Neural crest cell (in vitro differentiated cells): ENCODE data around the gene TF. TPM values are rescaled to one million over a fixed set of nuclear protein-coding genes. Genes with fewer than 3 reads are reported as not detected.

ENCODE experiments used
- DNase-seq: peaks from one replicate; pipeline ENCODE4 v3.0.0; 2021; ENCODE audit warnings: low read depth, mixed read lengths, low spot score
- H3K27ac Mint-ChIP-seq: one replicate; pipeline ENCODE4 v1.8.0; 2021; ENCODE audit warnings: mild to moderate bottlenecking, mixed read lengths; ENCODE audit not compliant: unreplicated experiment
- H3K27me3 Mint-ChIP-seq: 2 replicates; pipeline ENCODE4 v1.8.0; 2021; ENCODE audit warnings: low read depth, mild to moderate bottlenecking, mixed read lengths
- H3K36me3 Mint-ChIP-seq: 2 replicates; pipeline ENCODE4 v1.8.0; 2021; ENCODE audit warnings: low read depth, mild to moderate bottlenecking, mixed read lengths
- H3K4me1 Mint-ChIP-seq: 2 replicates; pipeline ENCODE4 v1.8.0; 2021; ENCODE audit warnings: mixed read lengths
- H3K4me3 Mint-ChIP-seq: one replicate; pipeline ENCODE4 v1.8.0; 2021; ENCODE audit warnings: mild to moderate bottlenecking, mixed read lengths
- H3K9me3 Mint-ChIP-seq: 2 replicates; pipeline ENCODE4 v1.8.0; 2021; ENCODE audit warnings: mixed read lengths
- total RNA-seq: library from RNA; stranded (reverse); gene quantifications from 2 replicates; pipeline ENCODE4 v1.2.1, GENCODE V29; 2021
- TF ChIP-seq, protein P1 (sequence below): fragments of 200-600 bp; sonication (generic); conservative IDR thresholded peaks from 2 replicates; pipeline ENCODE4 v1.5.0; 2021; ENCODE audit warnings: antibody characterized with exemption, mild to moderate bottlenecking

TF gene
- total RNA-seq, 1 donor from 2014 or later, result 1.6 TPM

DNA sequence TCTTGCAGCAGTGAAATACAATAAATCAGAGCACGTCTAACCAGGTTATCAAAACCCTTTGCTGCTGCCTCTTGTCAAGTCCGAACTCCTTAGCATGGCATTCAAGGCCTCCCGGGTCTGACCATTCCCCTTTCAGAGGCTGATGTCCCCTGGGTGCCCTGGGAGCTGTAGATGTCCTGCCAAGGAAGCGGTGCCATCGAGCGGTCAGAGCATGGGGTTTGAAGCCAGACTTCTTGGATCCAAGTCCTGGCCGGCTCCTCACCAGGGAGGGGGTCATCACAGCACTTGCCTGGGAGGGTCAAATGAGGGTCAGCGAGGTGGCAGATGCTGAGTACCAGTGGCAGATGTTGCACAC is 496 bp downstream of the TF start:
- DNase-seq, result no peak
- H3K27ac Mint-ChIP-seq, result no peak overlapping the region
- peaks cover 13% of the 10 kb centered on the region for H3K4me1 Mint-ChIP-seq
- H3K9me3 Mint-ChIP-seq, result no peaks in the 10 kb centered on the region
- TF ChIP-seq, protein P1, sequence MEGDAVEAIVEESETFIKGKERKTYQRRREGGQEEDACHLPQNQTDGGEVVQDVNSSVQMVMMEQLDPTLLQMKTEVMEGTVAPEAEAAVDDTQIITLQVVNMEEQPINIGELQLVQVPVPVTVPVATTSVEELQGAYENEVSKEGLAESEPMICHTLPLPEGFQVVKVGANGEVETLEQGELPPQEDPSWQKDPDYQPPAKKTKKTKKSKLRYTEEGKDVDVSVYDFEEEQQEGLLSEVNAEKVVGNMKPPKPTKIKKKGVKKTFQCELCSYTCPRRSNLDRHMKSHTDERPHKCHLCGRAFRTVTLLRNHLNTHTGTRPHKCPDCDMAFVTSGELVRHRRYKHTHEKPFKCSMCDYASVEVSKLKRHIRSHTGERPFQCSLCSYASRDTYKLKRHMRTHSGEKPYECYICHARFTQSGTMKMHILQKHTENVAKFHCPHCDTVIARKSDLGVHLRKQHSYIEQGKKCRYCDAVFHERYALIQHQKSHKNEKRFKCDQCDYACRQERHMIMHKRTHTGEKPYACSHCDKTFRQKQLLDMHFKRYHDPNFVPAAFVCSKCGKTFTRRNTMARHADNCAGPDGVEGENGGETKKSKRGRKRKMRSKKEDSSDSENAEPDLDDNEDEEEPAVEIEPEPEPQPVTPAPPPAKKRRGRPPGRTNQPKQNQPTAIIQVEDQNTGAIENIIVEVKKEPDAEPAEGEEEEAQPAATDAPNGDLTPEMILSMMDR, result no peak
- H3K36me3 Mint-ChIP-seq, result no peaks in the 10 kb centered on the region
- H3K4me3 Mint-ChIP-seq, result no peak overlapping the region
- peaks cover 33% of the 10 kb centered on the region for H3K27me3 Mint-ChIP-seq

DNA sequence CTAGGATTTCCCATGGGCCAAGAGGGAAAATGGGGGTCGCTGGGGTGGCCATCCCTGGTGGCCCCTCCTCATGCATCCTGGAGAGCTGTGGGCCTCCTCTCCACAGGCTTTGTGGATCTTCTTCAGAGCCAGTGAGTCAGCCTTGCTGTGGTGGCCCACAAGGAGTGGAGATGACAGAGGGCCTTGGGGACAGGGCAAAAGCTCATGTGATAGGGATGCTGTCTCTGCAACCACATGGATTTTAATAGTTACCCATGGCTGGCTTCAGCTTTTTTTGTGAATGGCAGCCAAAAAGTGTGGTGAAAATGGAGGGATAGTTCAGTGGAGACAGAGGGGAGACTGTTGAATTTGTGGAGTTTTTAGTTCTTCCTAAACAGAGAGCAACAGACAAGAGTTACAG is 1.2 kb downstream of the TF start:
- Mint-ChIP-seq H3K4me1 (peaks cover 9% of the 10 kb centered on the region), H3K9me3 (no peaks in the 10 kb centered on the region), H3K36me3 (no peaks in the 10 kb centered on the region), H3K4me3 (no peak overlapping the region), H3K27me3 (peaks cover 26% of the 10 kb centered on the region), H3K27ac (no peak overlapping the region)
- TF ChIP-seq, protein P1, result no peak
- DNase-seq, result no peak

- Mint-ChIP-seq H3K27me3 (peaks cover 19% of the 10 kb centered on the region), H3K4me1 (peaks cover 3% of the 10 kb centered on the region), H3K9me3 (no peaks in the 10 kb centered on the region), H3K4me3 (no peak overlapping the region), H3K36me3 (no peaks in the 10 kb centered on the region), H3K27ac (no peak overlapping the region)
- TF ChIP-seq, protein P1, result no peak
- DNase-seq, result no peak
These were observed 1.9 kb downstream of the TF start for GRCh38 chr3:133747907-133748639.

DNA sequence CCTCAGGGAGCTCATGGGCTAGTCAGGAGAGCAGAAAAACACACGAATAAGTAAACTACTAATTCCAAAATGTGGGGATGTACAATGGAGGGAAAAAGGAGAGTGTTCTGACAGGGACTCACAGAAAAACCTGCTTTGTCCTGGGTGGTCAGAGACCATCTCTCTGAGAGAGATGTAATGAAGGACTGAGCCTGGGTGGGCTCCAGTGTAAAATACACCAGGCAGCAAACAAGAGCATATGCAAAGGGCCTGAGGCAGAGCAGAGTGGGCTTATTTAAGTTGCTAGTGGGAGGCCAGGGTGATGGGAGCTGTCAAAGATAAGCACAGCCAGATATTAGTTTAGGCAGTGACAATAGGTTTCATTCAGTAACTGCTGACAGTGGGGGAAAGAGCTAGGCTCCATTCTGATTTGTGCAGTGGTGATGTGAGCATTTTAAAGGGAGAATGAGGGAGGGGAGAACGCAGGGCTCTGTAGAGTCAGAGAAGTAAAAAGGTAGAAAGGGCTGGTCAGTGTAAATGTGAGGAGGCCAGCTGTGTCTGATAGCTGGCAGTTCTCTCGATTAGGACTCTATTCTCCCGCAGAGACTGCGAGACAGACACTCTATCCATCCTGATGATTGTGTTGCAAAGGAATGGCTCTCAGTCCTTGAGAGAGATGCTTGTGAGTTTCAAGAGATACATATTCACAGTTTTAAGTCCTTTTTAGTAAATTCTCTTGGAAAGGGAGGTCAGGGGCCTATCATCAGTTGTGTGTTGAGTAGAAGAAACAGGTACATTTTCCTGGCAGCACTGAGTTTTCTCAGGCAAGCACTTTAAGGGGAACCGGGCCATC is 3.5 kb downstream of the TF start:
- TF ChIP-seq, protein P1, result no peak
- no peak for DNase-seq
- H3K4me3 Mint-ChIP-seq, result no peak overlapping the region
- H3K36me3 Mint-ChIP-seq, result no peaks in the 10 kb centered on the region
- H3K27ac Mint-ChIP-seq, result peak overlapping the region; percentile 63
- peaks cover 3% of the 10 kb centered on the region for H3K4me1 Mint-ChIP-seq
- peaks cover 9% of the 10 kb centered on the region for H3K27me3 Mint-ChIP-seq
- no peaks in the 10 kb centered on the region for H3K9me3 Mint-ChIP-seq

DNA sequence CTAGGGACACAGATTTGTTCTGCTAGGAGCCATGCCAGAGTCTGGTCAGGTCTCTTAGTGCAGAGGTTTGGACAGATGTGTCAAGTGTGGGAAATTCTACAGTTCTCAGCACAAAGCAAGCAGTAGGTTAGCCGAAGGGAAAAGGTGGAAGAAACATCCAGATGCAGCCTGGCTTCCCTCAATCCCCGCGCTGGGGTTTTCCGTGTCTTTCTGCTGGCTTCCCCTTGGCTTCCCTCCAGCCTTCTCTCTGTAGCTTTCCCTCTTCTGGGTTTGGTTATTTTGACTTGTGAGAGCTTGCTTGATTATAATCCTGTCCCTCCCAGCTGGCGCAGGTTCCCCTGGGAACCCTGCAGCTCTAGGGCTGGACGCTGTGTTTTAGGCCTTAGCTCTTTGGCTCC is 4.1 kb downstream of the TF start:
- Mint-ChIP-seq H3K36me3 (no peaks in the 10 kb centered on the region), H3K27me3 (peaks cover 3% of the 10 kb centered on the region), H3K4me1 (peaks cover 3% of the 10 kb centered on the region), H3K9me3 (no peaks in the 10 kb centered on the region), H3K4me3 (no peak overlapping the region), H3K27ac (peak overlapping the region; percentile 63)
- TF ChIP-seq, protein P1, result no peak
- DNase-seq, result no peak
